Caco-2 (cell line): Measurements from ENCODE around the gene SELENBP1. TPM values are rescaled to one million over a fixed set of nuclear protein-coding genes. Genes with fewer than 3 reads are reported as not detected.
"Not testable (repeated sequence)": the region's sequence is repeated elsewhere in the genome, so short reads cannot be mapped to it uniquely, and the experiment has no call there.

Experiments
- BruUV-seq: library from RNA; stranded (reverse); fragments of 400-500 nt; replicated peaks from 2 replicates; lab custom pipeline; 2021; lab: Mats Ljungman, UMichigan
- CTCF ChIA-PET: fragments of 300-600 bp; sonication (Branson Sonifier 250); formaldehyde crosslinking; loops from one replicate; lab custom pipeline; 2022; ENCODE audit warnings: antibody characterized with exemption; lab: Charles Lee
- POLR2A ChIA-PET: fragments of 300-600 bp; sonication (Branson Sonifier 250); formaldehyde crosslinking; loops from one replicate; lab custom pipeline; 2022; ENCODE audit warnings: antibody characterized with exemption; lab: Charles Lee
- DNase-seq, 2 experiments: peaks; one replicate each; pipeline versions ENCODE4 v3.0.0 to v3.0.0-alpha.2; 2020 to 2022
- H3K27me3 ChIP-seq: replicated peaks from 2 replicates; pipeline ENCODE4 v1.6.0; 2011; ENCODE audit warnings: low read length; ENCODE audit not compliant: control insufficient read depth, insufficient read depth
- H3K36me3 ChIP-seq: 2 replicates; pipeline ENCODE4 v1.5.1; 2011; ENCODE audit warnings: low read length; ENCODE audit not compliant: control insufficient read depth, insufficient read depth
- H3K4me1 ChIP-seq: fragments of 250-450 bp; sonication (Bioruptor Pico); 2 replicates; pipeline ENCODE4 v1.5.1; 2020; ENCODE audit warnings: mild to moderate bottlenecking
- H3K4me3 ChIP-seq: 2 replicates; pipeline ENCODE4 v1.5.1; 2011; ENCODE audit warnings: low read depth, mild to moderate bottlenecking, control low read depth, low read length
- H3K9me3 ChIP-seq: fragments of 250-450 bp; sonication (Bioruptor Pico); 2 replicates; pipeline ENCODE4 v1.5.1; 2020; ENCODE audit warnings: mild to moderate bottlenecking, moderate library complexity
- H3K27ac Mint-ChIP-seq: one replicate; pipeline ENCODE4 v1.8.0; 2022; ENCODE audit warnings: mixed read lengths; ENCODE audit not compliant: unreplicated experiment
- H3K27me3 Mint-ChIP-seq: one replicate; pipeline ENCODE4 v1.8.0; 2022; ENCODE audit warnings: mixed read lengths; ENCODE audit not compliant: insufficient read depth, unreplicated experiment
- H3K36me3 Mint-ChIP-seq: one replicate; pipeline ENCODE4 v1.8.0; 2022; ENCODE audit warnings: mild to moderate bottlenecking, mixed read lengths; ENCODE audit not compliant: insufficient read depth, unreplicated experiment
- H3K4me1 Mint-ChIP-seq: one replicate; pipeline ENCODE4 v1.8.0; 2022; ENCODE audit warnings: low read depth, mixed read lengths; ENCODE audit not compliant: unreplicated experiment
- H3K4me3 Mint-ChIP-seq: one replicate; pipeline ENCODE4 v1.8.0; 2022; ENCODE audit warnings: mild to moderate bottlenecking, moderate library complexity, mixed read lengths; ENCODE audit not compliant: unreplicated experiment
- H3K9me3 Mint-ChIP-seq: one replicate; pipeline ENCODE4 v1.8.0; 2022; ENCODE audit warnings: mixed read lengths; ENCODE audit not compliant: unreplicated experiment
- intact Hi-C: fragments of 100-400 bp; cut with micrococcal nuclease; formaldehyde crosslinking; loops from one replicate; pipeline ENCODE4 v1.10.0; 2022; ENCODE audit not compliant: unreplicated experiment
- total RNA-seq: library from RNA; stranded (reverse); gene quantifications from 2 replicates; pipeline ENCODE4 v1.2.3, GENCODE V29; 2022
- TF ChIP-seq, protein P1 (sequence below), 2 experiments: fragments of 200-600 bp in 1 of 2; IDR thresholded peaks; 1 replicate in 1 of 2; 2 replicates in 1 of 2; pipeline versions ENCODE4 v1.5.1 to v1.8.0; 2011 to 2022; ENCODE audit warnings: antibody characterized with exemption in 1 of 2, control low read depth in 1 of 2, inconsistent platforms in 1 of 2, low read depth in 1 of 2, low read length in 1 of 2, mild to moderate bottlenecking in 1 of 2, moderate library complexity in 1 of 2; ENCODE audit not compliant: insufficient read depth in 1 of 2, severe bottlenecking in 1 of 2, unreplicated experiment in 1 of 2

SELENBP1 gene
- total RNA-seq, 1 experiment from 2014 or later, result 18.5 TPM

DNA sequence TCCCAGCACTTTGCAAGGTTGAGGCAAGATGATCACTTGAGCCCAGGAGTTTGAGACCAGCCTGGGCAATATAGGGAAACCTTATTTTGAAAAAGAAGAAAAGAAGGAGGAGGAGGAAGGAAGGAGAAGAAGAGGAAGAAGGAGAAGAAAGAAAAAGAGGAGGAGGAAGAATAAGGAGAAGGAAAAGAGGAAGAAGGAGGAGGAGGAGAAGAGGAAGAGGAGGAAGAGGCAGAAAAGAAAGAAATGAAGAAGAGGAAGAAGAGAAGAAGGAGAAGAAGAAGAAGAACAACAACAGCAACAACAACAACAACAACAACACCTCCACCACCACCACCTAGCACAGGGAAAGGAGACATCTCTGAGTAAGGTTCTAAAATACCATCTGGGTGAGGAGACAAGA, 10.6 kb downstream of the SELENBP1 start:
- Mint-ChIP-seq H3K27me3 (no peaks in the 10 kb centered on the region), H3K9me3 (peaks cover 21% of the 10 kb centered on the region), H3K36me3 (peaks cover 18% of the 10 kb centered on the region), H3K4me3 (no peak overlapping the region), H3K27ac (no peak overlapping the region), H3K4me1 (no peaks in the 10 kb centered on the region)
- TF ChIP-seq, protein P1, sequence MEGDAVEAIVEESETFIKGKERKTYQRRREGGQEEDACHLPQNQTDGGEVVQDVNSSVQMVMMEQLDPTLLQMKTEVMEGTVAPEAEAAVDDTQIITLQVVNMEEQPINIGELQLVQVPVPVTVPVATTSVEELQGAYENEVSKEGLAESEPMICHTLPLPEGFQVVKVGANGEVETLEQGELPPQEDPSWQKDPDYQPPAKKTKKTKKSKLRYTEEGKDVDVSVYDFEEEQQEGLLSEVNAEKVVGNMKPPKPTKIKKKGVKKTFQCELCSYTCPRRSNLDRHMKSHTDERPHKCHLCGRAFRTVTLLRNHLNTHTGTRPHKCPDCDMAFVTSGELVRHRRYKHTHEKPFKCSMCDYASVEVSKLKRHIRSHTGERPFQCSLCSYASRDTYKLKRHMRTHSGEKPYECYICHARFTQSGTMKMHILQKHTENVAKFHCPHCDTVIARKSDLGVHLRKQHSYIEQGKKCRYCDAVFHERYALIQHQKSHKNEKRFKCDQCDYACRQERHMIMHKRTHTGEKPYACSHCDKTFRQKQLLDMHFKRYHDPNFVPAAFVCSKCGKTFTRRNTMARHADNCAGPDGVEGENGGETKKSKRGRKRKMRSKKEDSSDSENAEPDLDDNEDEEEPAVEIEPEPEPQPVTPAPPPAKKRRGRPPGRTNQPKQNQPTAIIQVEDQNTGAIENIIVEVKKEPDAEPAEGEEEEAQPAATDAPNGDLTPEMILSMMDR (IDR thresholded peaks at IDR 0.05; ENCODE audit: insufficient read depth in 1 of 2, low read depth in 1 of 2, low read length in 1 of 2, severe bottlenecking in 1 of 2, unreplicated experiment in 1 of 2), result no peak
- Histone ChIP-seq H3K36me3 (no peaks in the 10 kb centered on the region; the same call in 1 of the 2 replicates), H3K4me1 (no peaks in the 10 kb centered on the region), H3K9me3 (peaks cover 19% of the 10 kb centered on the region), H3K27me3 (no peaks in the 10 kb centered on the region), H3K4me3 (no peak overlapping the region)
- BruUV-seq, result no TSS peak
- no peak for DNase-seq
- intact Hi-C loops, result no loop called here
- CTCF ChIA-PET, result no interaction called here
- POLR2A ChIA-PET, result no interaction called here

DNA sequence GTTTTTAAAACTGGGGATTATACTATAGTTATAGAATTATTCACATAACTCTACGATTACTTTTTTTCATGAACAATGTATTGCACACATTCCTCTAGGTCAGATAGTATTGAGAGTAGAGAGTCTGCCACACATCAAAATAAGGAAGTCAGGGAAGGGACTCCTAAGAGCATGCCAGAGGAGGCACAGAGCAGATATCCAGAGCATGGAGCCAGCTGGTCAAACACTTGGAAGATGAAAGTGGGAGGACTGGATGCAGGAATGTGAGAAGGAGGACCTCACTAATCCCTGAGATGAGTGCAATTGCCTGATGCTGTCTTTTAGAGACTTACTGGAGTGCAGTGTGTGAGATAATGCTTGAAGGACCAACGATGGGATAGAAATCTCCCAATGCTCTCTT, 15.8 kb downstream of the SELENBP1 start:
- H3K27me3 ChIP-seq, result no peaks in the 10 kb centered on the region
- POLR2A ChIA-PET, result no interaction called here
- Mint-ChIP-seq H3K36me3 (peaks cover 6% of the 10 kb centered on the region), H3K9me3 (peaks cover 4% of the 10 kb centered on the region), H3K4me3 (no peak overlapping the region), H3K27ac (no peak overlapping the region), H3K4me1 (no peaks in the 10 kb centered on the region), H3K27me3 (no peaks in the 10 kb centered on the region)
- no TSS peak for BruUV-seq
- TF ChIP-seq, protein P1 (IDR thresholded peaks at IDR 0.05; ENCODE audit: insufficient read depth in 1 of 2, low read depth in 1 of 2, low read length in 1 of 2, severe bottlenecking in 1 of 2, unreplicated experiment in 1 of 2), result no peak
- H3K9me3 ChIP-seq, result peaks cover 9% of the 10 kb centered on the region
- DNase-seq, result peak in 1 of 2 experiments; percentile 12
- no peak overlapping the region for H3K4me3 ChIP-seq
- no peaks in the 10 kb centered on the region for H3K36me3 ChIP-seq
- no peaks in the 10 kb centered on the region for H3K4me1 ChIP-seq
- intact Hi-C loops, result no loop called here
- CTCF ChIA-PET, result no interaction called here

DNA sequence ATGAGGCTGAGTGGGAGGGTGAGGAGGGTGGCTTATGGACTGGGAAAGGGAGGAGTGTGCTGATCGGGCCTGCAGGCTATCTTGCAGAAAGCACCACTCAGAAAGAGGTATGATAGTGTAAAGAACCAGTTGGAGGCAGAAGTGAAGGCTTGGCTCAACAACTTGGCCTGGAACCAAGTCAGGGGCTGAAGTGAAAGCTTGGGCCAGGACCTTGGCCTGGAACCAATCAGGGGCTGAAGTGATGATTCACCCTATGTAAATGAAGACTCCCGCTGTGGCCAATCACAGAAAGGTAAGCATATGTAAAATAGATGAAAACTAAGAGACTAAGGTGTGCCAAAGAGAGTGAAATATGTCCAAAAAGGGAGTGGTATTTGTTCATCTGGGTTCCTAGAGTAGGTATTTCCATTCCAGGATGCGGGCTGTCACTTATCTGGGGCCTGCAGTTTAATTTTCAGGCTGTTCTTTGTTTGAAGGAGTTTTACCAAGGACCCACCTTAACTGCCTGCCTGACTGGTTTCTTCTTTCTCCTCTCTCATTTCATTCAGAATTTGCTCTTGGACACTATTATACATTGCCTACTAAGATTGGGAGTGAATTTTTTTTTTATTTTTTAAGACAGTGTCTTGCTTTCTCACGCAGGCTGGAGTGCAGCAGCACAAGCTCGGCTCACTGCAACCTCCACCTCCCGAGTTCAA, 20.3 kb downstream of the SELENBP1 start:
- intact Hi-C loops, result no loop called here
- Histone ChIP-seq H3K4me1 (peaks cover 6% of the 10 kb centered on the region; the same call in 1 of the 2 replicates), H3K9me3 (peaks cover 21% of the 10 kb centered on the region), H3K4me3 (no peak overlapping the region), H3K36me3 (no peaks in the 10 kb centered on the region), H3K27me3 (no peaks in the 10 kb centered on the region)
- no peak overlapping the region for H3K27ac Mint-ChIP-seq
- no TSS peak for BruUV-seq
- TF ChIP-seq, protein P1 (IDR thresholded peaks at IDR 0.05; ENCODE audit: insufficient read depth in 1 of 2, low read depth in 1 of 2, low read length in 1 of 2, severe bottlenecking in 1 of 2, unreplicated experiment in 1 of 2), result no peak
- no peaks in the 10 kb centered on the region for H3K27me3 Mint-ChIP-seq
- H3K36me3 Mint-ChIP-seq, result peaks cover 11% of the 10 kb centered on the region
- CTCF ChIA-PET, result interaction anchor here (0.8 kb wide), 1 partner anchor 47 kb away, joined by 5 read pairs; the partner anchor contains the start of gene PSMB4
- H3K4me1 Mint-ChIP-seq, result peaks cover 7% of the 10 kb centered on the region
- DNase-seq, result no peak
- H3K9me3 Mint-ChIP-seq, result peaks cover 10% of the 10 kb centered on the region
- POLR2A ChIA-PET, result no interaction called here
- H3K4me3 Mint-ChIP-seq, result no peak overlapping the region

DNA sequence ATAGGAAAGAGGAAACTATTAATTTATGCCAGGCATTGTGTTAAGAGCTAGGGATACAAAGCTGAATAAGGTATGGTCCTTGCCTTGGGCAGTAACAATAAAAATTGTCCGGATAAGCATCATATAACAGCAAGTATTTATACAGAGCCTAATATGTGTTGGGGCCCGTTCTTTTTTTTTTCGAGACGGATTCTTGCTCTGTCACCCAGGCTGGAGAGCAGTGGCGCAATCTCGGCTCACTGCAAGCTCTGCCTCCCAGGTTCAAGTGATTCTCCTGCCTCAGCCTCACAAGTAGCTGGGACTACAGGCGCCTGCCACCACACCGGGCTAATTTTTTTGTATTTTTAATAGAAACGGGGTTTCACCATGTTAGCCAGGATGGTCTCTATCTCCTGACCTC, 22.2 kb downstream of the SELENBP1 start:
- CTCF ChIA-PET, result interaction anchor here (0.5 to 0.6 kb wide), 2 partner anchors 22 to 818 kb away, joined by 3 read pairs; no protein-coding TSS in a partner anchor
- H3K4me3 Mint-ChIP-seq, H3K4me3 ChIP-seq, POLR2A ChIA-PET, H3K9me3 Mint-ChIP-seq, H3K4me1 ChIP-seq, intact Hi-C loops, H3K36me3 ChIP-seq, H3K27me3 Mint-ChIP-seq, BruUV-seq, H3K27me3 ChIP-seq, H3K27ac Mint-ChIP-seq, DNase-seq: not testable (repeated sequence)
- peaks cover 20% of the 10 kb centered on the region for H3K36me3 Mint-ChIP-seq
- peaks cover 18% of the 10 kb centered on the region for H3K4me1 Mint-ChIP-seq
- peaks cover 21% of the 10 kb centered on the region for H3K9me3 ChIP-seq
